ENCODE data around the gene ACACA.
"Not testable (repeated sequence)": the region's sequence is repeated elsewhere in the genome, so short reads cannot be mapped to it uniquely, and the experiment has no call there.

ACACA gene

DNA sequence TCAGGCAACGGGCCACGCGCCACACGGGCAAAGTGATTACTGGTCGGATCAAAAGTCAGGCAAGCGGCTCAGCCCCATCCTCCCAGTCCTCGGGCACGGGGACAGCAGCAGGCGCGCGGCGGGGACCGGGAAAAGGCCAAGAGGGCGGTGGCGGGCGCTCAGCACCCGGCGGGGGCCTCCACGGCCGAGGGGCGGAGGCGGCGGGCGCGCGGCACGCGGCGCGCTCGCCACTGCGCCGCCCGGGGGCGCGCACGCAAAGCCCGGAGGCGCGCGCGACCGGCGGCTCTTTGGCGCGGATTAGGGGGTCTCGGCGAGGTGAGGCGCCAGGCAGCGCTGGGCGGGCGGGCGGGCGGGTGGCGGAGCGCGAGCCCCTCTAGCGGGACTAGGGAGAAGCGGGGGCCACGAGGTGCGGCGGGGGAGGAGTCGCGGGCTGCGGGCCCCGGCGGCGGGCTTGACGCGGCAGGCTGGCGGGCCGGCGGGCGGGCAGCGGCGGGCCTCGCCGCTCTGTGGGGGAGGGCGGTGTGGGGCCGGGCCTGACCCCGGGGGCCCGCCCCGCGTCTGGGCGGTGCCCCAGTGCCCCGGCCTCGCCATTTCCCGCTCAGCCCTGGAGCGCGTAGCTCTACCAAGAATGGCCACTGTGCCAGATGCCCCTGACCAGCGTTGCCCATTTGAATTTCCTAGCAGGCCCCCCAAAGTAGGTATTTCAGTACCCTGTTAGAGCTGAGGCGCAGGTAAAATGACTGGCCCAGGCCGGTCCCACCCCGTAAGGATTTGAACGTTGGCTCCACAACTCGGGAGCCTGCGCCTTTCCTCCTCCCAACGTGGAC lies at the start of gene ACACA, which contains the start of gene TADA2A:
ACACA (minus strand) TSS at position 202 of the 827 bp plus-strand sequence. CDS start 537 bp downstream, outside the sequence.
TADA2A (plus strand) TSS at position 252 of the 827 bp plus-strand sequence. CDS start 4,480 bp downstream, outside the sequence.
- peak; percentile 58 to 77 (median 65) for DNase-seq (ENCODE audit: low read depth in 2 of 3, low spot score in 2 of 3)

DNA sequence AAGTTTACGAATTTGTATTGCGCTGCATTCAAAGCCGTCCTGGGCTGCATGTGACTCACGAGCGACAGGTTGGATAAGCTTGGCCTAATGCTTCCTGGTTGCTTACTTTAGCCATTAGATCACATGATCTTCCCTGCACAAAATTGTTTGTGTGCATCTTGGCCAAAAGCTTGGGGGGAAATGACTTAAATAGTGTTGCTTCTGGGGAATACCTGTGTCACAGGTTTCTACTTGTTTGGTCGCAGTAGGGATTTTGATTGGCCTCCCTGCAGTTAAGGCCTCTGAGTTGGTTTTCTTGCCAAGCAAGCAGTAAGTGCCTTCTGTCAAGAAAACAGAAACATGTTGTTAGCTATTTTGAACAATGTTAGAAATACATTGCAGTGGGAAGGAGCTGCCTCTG lies 43.5 kb upstream of the ACACA start:
- no peak for DNase-seq (ENCODE audit: low read depth in 2 of 3, low spot score in 2 of 3)

DNA sequence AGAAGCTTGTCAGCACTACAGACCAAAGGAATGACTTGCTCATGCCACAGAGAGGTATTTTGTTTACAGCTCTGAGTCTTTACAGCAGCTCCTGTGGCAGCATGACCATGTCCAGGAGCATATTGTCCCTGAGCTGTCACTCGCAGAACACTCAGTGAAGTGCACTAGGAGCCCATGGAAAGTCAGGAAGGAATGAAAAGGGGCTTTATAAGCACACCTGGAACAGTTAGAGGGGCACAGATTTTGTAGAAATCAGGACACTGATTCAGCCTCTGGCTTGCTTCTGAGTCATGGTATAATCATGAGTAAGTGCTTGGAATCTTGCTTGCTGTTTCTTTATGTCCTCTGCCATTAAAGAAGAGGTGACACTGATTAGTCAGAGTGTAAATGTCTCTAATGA lies 41.0 kb upstream of the ACACA start:
- no peak for DNase-seq (ENCODE audit: low read depth in 2 of 3, low spot score in 2 of 3)

DNA sequence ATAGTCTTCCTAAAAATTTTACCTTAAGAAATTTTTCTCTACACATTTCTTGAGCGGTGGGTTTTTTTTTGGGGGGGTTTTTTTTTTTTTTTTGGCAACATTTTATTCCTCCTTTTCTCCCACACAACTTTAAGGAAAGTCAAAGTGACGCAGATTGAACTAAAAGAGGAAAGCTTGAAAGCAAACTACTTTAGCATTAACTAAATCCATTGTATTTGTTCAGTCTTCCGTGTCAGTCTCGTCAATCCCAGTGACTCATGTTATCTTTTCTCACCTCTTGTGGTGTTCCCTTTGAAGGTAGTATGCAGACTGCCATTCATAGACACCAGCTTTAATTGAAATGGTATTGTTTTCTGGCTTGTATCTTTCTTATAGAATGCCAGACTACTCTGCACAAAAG lies 39.4 kb upstream of the ACACA start:
- DNase-seq (ENCODE audit: low read depth in 2 of 3, low spot score in 2 of 3): no peak

- DNase-seq (ENCODE audit: low read depth in 2 of 3, low spot score in 2 of 3): not testable (repeated sequence)
Observed at GRCh38 chr17:37441369-37442014, 34.9 kb upstream of the ACACA start.

DNA sequence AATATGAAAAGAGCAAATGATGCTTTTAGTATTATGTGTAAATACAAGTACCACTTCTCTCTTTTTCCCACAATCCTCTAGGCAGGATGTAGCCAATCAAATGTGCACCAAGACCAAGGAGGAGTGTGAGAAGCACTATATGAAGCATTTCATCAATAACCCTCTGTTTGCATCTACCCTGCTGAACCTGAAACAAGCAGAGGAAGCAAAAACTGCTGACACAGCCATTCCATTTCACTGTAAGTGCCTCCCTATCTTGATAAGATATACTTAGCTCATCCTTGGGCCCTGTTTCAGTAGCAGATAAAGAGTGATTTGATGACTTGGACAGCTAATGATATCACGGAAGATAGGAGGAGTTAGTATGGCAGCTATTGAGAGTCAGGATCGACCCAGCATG lies 33.8 kb upstream of the ACACA start:
- DNase-seq (ENCODE audit: low read depth in 2 of 3, low spot score in 2 of 3): no peak

GRCh38 chr17:37438141-37438540 lies 31.5 kb upstream of the ACACA start:
- DNase-seq (ENCODE audit: low read depth in 2 of 3, low spot score in 2 of 3): no peak

DNA sequence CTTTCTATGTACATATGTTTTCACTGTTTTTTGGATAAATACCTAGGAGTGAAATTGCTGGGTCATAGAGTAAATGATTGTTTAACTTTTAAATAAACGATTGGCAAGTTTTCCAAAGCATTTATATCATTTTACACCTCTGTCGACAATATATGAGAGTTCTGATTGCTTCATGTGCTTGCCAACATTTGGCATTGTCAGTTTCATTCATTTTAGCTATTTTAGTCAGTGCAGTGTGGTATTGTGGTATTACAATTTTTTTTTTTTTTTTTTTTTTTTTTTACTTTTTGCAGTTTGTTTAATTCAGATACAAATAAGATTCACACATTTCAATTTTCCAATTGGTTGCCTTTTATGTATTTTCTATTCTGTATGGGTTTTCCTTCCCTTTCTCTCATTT lies 26.0 kb upstream of the ACACA start:
- DNase-seq (ENCODE audit: low read depth in 2 of 3, low spot score in 2 of 3): no peak

GRCh38 chr17:37430051-37430627 lies 23.5 kb upstream of the ACACA start:
- DNase-seq (ENCODE audit: low read depth in 2 of 3, low spot score in 2 of 3): no peak

GRCh38 chr17:37429453-37429852 lies 22.8 kb upstream of the ACACA start:
- DNase-seq (ENCODE audit: low read depth in 2 of 3, low spot score in 2 of 3): no peak

DNA sequence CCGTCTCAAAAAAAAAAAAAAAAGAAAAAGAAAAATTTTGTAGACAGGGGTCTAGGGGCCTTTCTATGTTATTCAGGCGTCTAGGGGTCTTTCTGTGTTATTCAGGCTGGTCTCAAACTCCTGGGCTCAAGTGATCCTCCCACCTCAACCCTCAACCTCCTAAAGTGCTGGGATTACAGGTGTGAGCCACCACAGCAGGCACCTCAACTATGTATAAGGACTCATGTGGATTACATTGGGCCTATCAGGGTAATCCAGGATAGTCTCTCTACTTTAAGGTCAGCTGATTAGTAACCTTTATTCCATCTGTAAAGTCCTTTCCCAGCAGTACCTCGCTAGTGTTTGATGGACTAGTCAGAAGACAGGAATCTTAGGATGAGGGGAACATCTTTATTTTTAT lies 22.4 kb upstream of the ACACA start:
- no peak for DNase-seq (ENCODE audit: low read depth in 2 of 3, low spot score in 2 of 3)

GRCh38 chr17:37425268-37425667 lies 18.6 kb upstream of the ACACA start:
- no peak for DNase-seq (ENCODE audit: low read depth in 2 of 3, low spot score in 2 of 3)

GRCh38 chr17:37422971-37423625 lies 16.5 kb upstream of the ACACA start:
- no peak for DNase-seq (ENCODE audit: low read depth in 2 of 3, low spot score in 2 of 3)

DNA sequence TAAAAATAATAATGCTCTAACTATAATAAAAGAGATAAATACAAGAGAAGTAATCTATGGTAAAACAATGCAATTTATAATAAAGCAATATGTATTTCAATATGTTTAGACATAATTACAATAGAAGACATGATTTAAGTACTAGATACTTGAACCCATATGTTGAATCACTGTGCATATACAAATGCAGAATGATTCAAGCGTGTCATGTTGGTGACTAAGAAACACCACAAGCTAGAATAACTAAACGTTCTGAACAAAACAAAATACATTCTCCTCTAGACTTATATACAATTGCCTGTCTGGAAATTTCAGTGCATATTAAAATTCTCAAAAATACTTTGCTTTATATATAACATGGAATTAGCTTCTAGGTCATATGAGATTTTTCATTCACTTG lies 11.2 kb upstream of the ACACA start:
- no peak for DNase-seq (ENCODE audit: low read depth in 2 of 3, low spot score in 2 of 3)

DNA sequence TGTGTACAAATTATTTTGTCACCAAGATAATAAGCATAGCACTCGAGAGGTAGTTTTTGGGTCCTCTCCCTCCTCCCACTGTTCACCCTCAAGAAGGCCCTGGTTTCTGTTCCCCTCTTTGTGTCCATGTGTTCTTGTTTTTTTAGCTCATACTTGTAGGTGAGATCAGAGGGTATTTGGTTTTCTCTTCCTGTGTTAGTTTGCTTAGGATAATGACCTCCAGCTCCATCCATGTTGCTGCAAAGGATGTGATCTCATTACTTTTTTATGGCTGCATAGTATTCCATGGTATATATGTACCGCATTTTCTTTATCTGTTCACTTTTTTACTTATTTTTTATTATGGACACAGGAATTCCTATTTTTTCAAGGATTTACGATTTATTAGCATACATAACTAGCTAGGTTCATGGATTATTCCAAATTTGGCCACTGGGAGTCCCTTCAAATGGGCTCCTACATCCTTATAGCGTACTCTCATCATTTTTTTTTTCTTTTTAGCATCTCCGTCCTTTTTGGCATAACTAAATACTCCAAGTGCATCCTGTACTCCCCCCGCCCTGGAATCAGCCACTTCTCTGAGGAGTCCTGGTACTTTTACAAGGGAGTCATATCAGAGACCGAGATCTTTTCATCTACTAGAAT lies 7.4 kb upstream of the ACACA start:
- no peak for DNase-seq (ENCODE audit: low read depth in 2 of 3, low spot score in 2 of 3)

- no peak for DNase-seq (ENCODE audit: low read depth in 2 of 3, low spot score in 2 of 3)
Observed at GRCh38 chr17:37410357-37410756, 3.7 kb upstream of the ACACA start.

- DNase-seq (ENCODE audit: low read depth in 2 of 3, low spot score in 2 of 3): not testable (repeated sequence)
Observed at GRCh38 chr17:37408145-37408479, 1.5 kb upstream of the ACACA start.

DNA sequence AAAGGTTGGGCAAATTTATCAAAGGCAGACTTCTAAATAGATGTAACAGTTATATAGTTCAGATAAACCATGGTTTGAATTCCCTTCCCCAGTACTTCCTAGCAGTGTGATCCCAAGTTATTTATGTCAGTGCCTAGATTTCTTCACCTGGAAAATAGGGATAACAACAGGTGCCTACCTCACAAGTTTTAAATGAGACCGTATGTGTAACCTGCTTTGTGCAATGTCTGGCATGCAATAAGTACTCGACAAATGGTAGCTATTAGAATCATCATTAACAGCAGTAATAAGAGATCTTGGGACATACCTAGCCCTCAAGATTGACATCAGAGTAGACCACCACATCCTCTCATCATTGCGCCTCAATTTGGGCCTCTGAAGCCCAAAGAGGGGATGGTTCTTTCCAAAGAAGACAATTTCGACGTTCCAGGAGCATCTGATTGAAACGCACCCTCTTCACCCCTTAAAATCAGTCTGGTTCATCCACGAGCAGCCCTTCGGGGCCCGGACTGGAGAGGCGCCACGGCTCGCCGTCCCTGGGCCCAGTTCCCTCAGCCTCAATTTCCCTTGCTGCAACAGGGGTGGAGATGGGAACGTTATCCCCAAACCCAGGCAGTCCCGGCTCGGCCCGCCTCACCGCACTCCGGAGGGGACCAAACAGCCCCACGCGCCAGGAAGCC lies 541 bp downstream of the ACACA start:
- DNase-seq (ENCODE audit: low read depth in 2 of 3, low spot score in 2 of 3): no peak

GRCh38 chr17:37405522-37405921 lies 1.1 kb downstream of the ACACA start:
- DNase-seq (ENCODE audit: low read depth in 2 of 3, low spot score in 2 of 3): not testable (repeated sequence)

DNA sequence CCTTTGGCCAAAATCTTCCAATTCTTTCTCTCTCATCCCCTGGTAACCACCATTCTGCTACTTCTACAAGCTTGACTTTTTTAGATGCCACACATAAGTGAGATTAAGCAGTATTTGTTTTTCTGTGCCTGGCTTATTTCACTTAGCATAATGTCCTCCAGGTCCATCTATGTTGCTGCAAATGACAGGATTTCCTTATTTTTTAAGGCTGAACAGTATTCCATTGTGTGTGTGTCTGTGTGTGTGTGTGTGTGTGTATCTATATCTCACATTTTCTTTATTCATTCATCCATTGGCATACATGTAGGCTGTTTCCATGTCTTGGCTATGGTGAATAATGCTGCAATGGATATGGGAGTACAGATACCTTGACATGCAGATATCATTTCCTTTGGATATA lies 6.1 kb downstream of the ACACA start:
- no peak for DNase-seq (ENCODE audit: low read depth in 2 of 3, low spot score in 2 of 3)

Measured in activated CD8-positive, alpha-beta memory T cell treated with anti-CD3 and anti-CD28 coated beads for 48 hours (primary cell).